NOMO-1 (cell line): ENCODE measurements around the gene GPR135.
"Not testable (repeated sequence)": the region's sequence is repeated elsewhere in the genome, so short reads cannot be mapped to it uniquely, and the experiment has no call there.

ENCODE experiments used
- DNase-seq, 2 experiments: peaks; one replicate each; lab custom pipeline; 2025; ENCODE audit not compliant: unreplicated experiment in 2 of 2; lab: John Stamatoyannopoulos, UW

Gene GPR135

GRCh38 chr14:59475709-59476108 is 10.5 kb upstream of the GPR135 start:
- no peak for DNase-seq

- DNase-seq, result no peak
Measured at GRCh38 chr14:59474172-59474571, 9.0 kb upstream of the GPR135 start.

GRCh38 chr14:59464486-59465315 is 479 bp downstream of the GPR135 start:
- no peak for DNase-seq

GRCh38 chr14:59463787-59464485 is 1.2 kb downstream of the GPR135 start:
- no peak for DNase-seq

GRCh38 chr14:59461891-59462290 is 3.3 kb downstream of the GPR135 start:
- no peak for DNase-seq

GRCh38 chr14:59460378-59460777 is 4.8 kb downstream of the GPR135 start:
- DNase-seq, result no peak

- no peak for DNase-seq
Measured at GRCh38 chr14:59458486-59458885, 6.7 kb downstream of the GPR135 start.

GRCh38 chr14:59455411-59455810 is 9.8 kb downstream of the GPR135 start:
- no peak for DNase-seq

- DNase-seq, result no peak
Measured at GRCh38 chr14:59454139-59454538, 11.0 kb downstream of the GPR135 start.

GRCh38 chr14:59451849-59452248 is 13.3 kb downstream of the GPR135 start:
- DNase-seq, result no peak

GRCh38 chr14:59450716-59451115 is 14.5 kb downstream of the GPR135 start:
- DNase-seq, result no peak

GRCh38 chr14:59448673-59449072 is 16.5 kb downstream of the GPR135 start:
- DNase-seq, result not testable (repeated sequence)

GRCh38 chr14:59439256-59439965 is 25.8 kb downstream of the GPR135 start:
- peak in 1 of 2 experiments; percentile 54 for DNase-seq

GRCh38 chr14:59438195-59438647 is 27.0 kb downstream of the GPR135 start:
- DNase-seq, result peak in 1 of 2 experiments; percentile 35

GRCh38 chr14:59435987-59436386 is 29.2 kb downstream of the GPR135 start:
- DNase-seq, result peak; percentile 36 to 91

- DNase-seq, result no peak
Measured at GRCh38 chr14:59435101-59435500, 30.1 kb downstream of the GPR135 start.

- DNase-seq, result no peak
Measured at GRCh38 chr14:59429790-59430189, 35.4 kb downstream of the GPR135 start.

- DNase-seq, result no peak
Measured at GRCh38 chr14:59428581-59429012, 36.6 kb downstream of the GPR135 start.

- DNase-seq, result no peak
Measured at GRCh38 chr14:59427653-59428580, 37.3 kb downstream of the GPR135 start.

- DNase-seq, result peak; percentile 22 to 25
Measured at GRCh38 chr14:59425322-59425935, 39.8 kb downstream of the GPR135 start.
